ENCODE results near the gene OSBPL8.

- TF ChIP-seq CTCF (conservative IDR thresholded peaks at IDR 0.05; ENCODE audit: low read length) (no peak), EZH2phosphoT487 (IDR thresholded peaks at IDR 0.05; ENCODE audit: borderline replicate concordance, low read depth, low read length) (no peak)
These were observed 138.5 kb downstream of the OSBPL8 start for GRCh38 chr12:76421046-76421445.
